PC-9 (cell line): ENCODE data around the gene ISG15. TPM values are rescaled to one million over a fixed set of nuclear protein-coding genes. Genes with fewer than 3 reads are reported as not detected.

ENCODE experiments used
- BruUV-seq: library from RNA; stranded (reverse); fragments of 400-500 nt; replicated peaks from 2 replicates; lab custom pipeline; 2021; lab: Mats Ljungman, UMichigan
- CTCF ChIA-PET: fragments of 300-600 bp; sonication (Branson Sonifier 250); formaldehyde crosslinking; loops from one replicate; lab custom pipeline; 2022; ENCODE audit warnings: antibody characterized with exemption; lab: Charles Lee
- POLR2A ChIA-PET: fragments of 300-600 bp; sonication (Branson Sonifier 250); formaldehyde crosslinking; loops from one replicate; lab custom pipeline; 2022; ENCODE audit warnings: antibody characterized with exemption; ENCODE audit not compliant: unreplicated experiment; lab: Charles Lee
- DNase-seq, 2 experiments: peaks; one replicate each; pipeline versions ENCODE4 v3.0.0 to v3.0.0-alpha.2; 2015 to 2022; ENCODE audit warnings: mixed read lengths in 1 of 2
- H2AFZ ChIP-seq: fragments of 200-600 bp; sonication (generic); 2 replicates; pipeline ENCODE4 v1.8.1; 2017; ENCODE audit warnings: antibody characterized with exemption
- H3F3A ChIP-seq: fragments of 200-600 bp; sonication (generic); 2 replicates; pipeline ENCODE4 v1.8.1; 2017; ENCODE audit warnings: antibody characterized with exemption, mild to moderate bottlenecking, low read depth; ENCODE audit not compliant: insufficient read depth
- H3K27ac ChIP-seq: fragments of 200-600 bp; sonication (generic); 2 replicates; pipeline ENCODE4 v1.6.1; 2016; ENCODE audit warnings: mixed run types
- H3K27me3 ChIP-seq: fragments of 200-600 bp; sonication (generic); 2 replicates; pipeline ENCODE4 v1.6.1; 2016; ENCODE audit warnings: low read depth, mixed run types; ENCODE audit not compliant: insufficient read depth
- H3K36me3 ChIP-seq: fragments of 200-600 bp; sonication (generic); 2 replicates; pipeline ENCODE4 v1.6.1; 2016; ENCODE audit warnings: low read depth, mixed run types
- H3K4me1 ChIP-seq: fragments of 200-600 bp; sonication (generic); replicated peaks from 2 replicates; pipeline ENCODE4 v1.6.1; 2016; ENCODE audit warnings: mixed run types; ENCODE audit not compliant: insufficient read depth
- H3K4me2 ChIP-seq: fragments of 200-600 bp; sonication (generic); 2 replicates; pipeline ENCODE4 v1.6.1; 2017; ENCODE audit warnings: mixed run types
- H3K4me3 ChIP-seq: fragments of 200-600 bp; sonication (generic); 2 replicates; pipeline ENCODE4 v1.6.1; 2016; ENCODE audit warnings: mixed run types
- H3K79me2 ChIP-seq: fragments of 200-600 bp; sonication (generic); 2 replicates; pipeline ENCODE4 v1.6.1; 2017; ENCODE audit warnings: low read depth, mixed run types
- H3K9me2 ChIP-seq: fragments of 200-600 bp; sonication (generic); 2 replicates; pipeline ENCODE4 v1.8.1; 2017; ENCODE audit warnings: mild to moderate bottlenecking; ENCODE audit not compliant: insufficient read depth
- H3K9me3 ChIP-seq: fragments of 200-600 bp; sonication (generic); 2 replicates; pipeline ENCODE4 v1.8.1; 2016; ENCODE audit warnings: low read depth; ENCODE audit not compliant: insufficient read depth
- H4K20me1 ChIP-seq: fragments of 200-600 bp; sonication (generic); 2 replicates; pipeline ENCODE4 v1.8.1; 2017; ENCODE audit not compliant: insufficient read depth
- EZH2 ChIP-seq: fragments of 200-600 bp; sonication (generic); IDR thresholded peaks from 2 replicates; pipeline ENCODE4 v1.8.0; 2017; ENCODE audit warnings: antibody characterized with exemption, low read depth
- intact Hi-C: fragments of 100-400 bp; cut with micrococcal nuclease; formaldehyde crosslinking; loops from one replicate; pipeline ENCODE4 v1.10.0; 2022; ENCODE audit not compliant: unreplicated experiment
- total RNA-seq: library from RNA; stranded (reverse); gene quantifications from 2 replicates; pipeline ENCODE4 v1.2.3, GENCODE V29; 2021
- TF ChIP-seq, protein P1 (sequence below): fragments of 200-600 bp; sonication (generic); conservative IDR thresholded peaks from 2 replicates; pipeline ENCODE4 v1.6.1; 2017; ENCODE audit warnings: mixed run types, antibody characterized with exemption, mild to moderate bottlenecking, moderate library complexity

The ISG15 gene
- total RNA-seq, 1 experiment from 2014 or later, result 20.9 TPM

DNA sequence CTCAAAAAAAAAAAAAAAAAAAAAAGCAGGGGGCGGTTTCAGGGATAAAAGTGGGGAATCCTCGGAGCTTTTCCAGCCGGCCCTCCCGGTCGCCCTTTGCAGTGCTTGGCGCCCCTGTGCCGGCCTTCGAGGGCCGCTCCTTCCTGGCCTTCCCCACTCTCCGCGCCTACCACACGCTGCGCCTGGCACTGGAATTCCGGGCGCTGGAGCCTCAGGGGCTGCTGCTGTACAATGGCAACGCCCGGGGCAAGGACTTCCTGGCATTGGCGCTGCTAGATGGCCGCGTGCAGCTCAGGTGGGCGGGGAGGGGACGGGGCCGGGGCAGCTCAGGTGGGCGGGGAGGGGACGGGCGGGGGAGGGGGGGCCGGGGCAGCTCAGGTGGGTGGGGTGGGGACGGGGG is 35.5 kb downstream of the ISG15 start:
- H3K79me2 ChIP-seq, result no peaks in the 10 kb centered on the region
- H3K9me3 ChIP-seq, result no peaks in the 10 kb centered on the region
- H3K27me3 ChIP-seq, result no peaks in the 10 kb centered on the region
- no peaks in the 10 kb centered on the region for H3K36me3 ChIP-seq
- intact Hi-C loops, result no loop called here
- CTCF ChIA-PET, result interaction anchor here (0.6 kb wide), 1 partner anchor 46 kb away, joined by 12 read pairs; no protein-coding TSS in a partner anchor
- POLR2A ChIA-PET, result no interaction called here
- peaks cover 10% of the 10 kb centered on the region; the same call in 1 of the 2 replicates for H3F3A ChIP-seq
- no peak overlapping the region for H2AFZ ChIP-seq
- H3K4me1 ChIP-seq, result no peaks in the 10 kb centered on the region
- TF ChIP-seq, protein P1, sequence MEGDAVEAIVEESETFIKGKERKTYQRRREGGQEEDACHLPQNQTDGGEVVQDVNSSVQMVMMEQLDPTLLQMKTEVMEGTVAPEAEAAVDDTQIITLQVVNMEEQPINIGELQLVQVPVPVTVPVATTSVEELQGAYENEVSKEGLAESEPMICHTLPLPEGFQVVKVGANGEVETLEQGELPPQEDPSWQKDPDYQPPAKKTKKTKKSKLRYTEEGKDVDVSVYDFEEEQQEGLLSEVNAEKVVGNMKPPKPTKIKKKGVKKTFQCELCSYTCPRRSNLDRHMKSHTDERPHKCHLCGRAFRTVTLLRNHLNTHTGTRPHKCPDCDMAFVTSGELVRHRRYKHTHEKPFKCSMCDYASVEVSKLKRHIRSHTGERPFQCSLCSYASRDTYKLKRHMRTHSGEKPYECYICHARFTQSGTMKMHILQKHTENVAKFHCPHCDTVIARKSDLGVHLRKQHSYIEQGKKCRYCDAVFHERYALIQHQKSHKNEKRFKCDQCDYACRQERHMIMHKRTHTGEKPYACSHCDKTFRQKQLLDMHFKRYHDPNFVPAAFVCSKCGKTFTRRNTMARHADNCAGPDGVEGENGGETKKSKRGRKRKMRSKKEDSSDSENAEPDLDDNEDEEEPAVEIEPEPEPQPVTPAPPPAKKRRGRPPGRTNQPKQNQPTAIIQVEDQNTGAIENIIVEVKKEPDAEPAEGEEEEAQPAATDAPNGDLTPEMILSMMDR, result no peak
- TF ChIP-seq EZH2, result no peak
- H4K20me1 ChIP-seq, result peaks cover 6% of the 10 kb centered on the region; the same call in 1 of the 2 replicates
- H3K9me2 ChIP-seq, result no peaks in the 10 kb centered on the region
- H3K4me3 ChIP-seq, result no peak overlapping the region
- no TSS peak for BruUV-seq
- H3K4me2 ChIP-seq, result no peak overlapping the region
- DNase-seq, result no peak
- H3K27ac ChIP-seq, result no peak overlapping the region

DNA sequence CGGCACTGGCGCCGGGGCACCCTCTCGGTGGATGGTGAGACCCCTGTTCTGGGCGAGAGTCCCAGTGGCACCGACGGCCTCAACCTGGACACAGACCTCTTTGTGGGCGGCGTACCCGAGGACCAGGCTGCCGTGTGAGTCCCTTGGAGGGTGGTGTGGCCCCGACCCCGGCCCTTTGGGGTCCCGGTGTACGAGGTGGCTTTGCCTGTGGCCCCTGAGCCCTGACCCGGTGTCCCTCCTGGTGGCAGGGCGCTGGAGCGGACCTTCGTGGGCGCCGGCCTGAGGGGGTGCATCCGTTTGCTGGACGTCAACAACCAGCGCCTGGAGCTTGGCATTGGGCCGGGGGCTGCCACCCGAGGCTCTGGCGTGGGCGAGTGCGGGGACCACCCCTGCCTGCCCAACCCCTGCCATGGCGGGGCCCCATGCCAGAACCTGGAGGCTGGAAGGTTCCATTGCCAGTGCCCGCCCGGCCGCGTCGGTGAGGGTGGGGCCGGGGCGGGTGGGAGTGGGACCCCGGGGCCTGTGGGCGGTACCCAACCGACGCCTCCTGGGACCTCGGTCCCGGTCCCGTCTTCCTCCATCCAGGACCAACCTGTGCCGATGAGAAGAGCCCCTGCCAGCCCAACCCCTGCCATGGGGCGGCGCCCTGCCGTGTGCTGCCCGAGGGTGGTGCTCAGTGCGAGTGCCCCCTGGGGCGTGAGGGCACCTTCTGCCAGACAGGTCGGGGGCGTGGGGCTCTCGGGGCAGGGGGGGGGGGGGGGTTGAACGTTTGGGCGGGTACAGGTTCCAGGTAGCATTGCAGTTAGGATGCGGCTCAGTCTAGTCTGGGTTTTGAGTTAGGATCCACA is 36.2 kb downstream of the ISG15 start:
- BruUV-seq, result no TSS peak
- H3K27ac ChIP-seq, result no peak overlapping the region
- no peaks in the 10 kb centered on the region for H3K27me3 ChIP-seq
- H3K4me3 ChIP-seq, result no peak overlapping the region
- H3F3A ChIP-seq, result peaks cover 11% of the 10 kb centered on the region; the same call in 1 of the 2 replicates
- no peaks in the 10 kb centered on the region for H3K36me3 ChIP-seq
- ChIA-PET POLR2A (no interaction called here), CTCF (no interaction called here)
- H3K9me3 ChIP-seq, result no peaks in the 10 kb centered on the region
- no peak overlapping the region for H3K4me2 ChIP-seq
- no peaks in the 10 kb centered on the region for H3K79me2 ChIP-seq
- no peaks in the 10 kb centered on the region for H3K9me2 ChIP-seq
- intact Hi-C loops, result no loop called here
- H3K4me1 ChIP-seq, result no peaks in the 10 kb centered on the region
- H2AFZ ChIP-seq, result no peak overlapping the region
- no peak for DNase-seq
- peaks cover 5% of the 10 kb centered on the region; the same call in 1 of the 2 replicates for H4K20me1 ChIP-seq
- no peak for TF ChIP-seq EZH2
- TF ChIP-seq, protein P1, result no peak

DNA sequence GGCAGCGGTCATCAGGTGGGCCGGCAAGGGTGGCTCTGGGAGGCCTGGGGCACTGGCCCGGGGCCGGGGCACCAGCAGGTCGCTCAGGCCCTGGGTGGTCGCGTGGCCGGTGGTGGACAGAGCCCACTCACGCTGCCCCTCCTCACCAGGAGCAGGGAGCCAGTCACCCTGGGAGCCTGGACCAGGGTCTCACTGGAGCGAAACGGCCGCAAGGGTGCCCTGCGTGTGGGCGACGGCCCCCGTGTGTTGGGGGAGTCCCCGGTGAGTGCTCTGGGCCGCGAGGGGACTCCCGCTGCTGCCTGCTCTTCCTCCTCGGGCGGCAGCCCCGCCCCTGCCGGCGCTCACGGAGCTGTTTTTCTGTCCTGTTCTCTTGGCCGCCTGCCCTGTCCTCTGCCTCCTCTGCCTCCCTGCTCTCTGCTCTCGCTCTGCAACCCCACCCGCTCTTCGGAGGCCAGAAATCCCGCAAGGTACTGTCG is 37.3 kb downstream of the ISG15 start:
- H4K20me1 ChIP-seq, result no peaks in the 10 kb centered on the region
- H3K27ac ChIP-seq, result no peak overlapping the region
- no peaks in the 10 kb centered on the region for H3K9me3 ChIP-seq
- no peaks in the 10 kb centered on the region for H3K9me2 ChIP-seq
- BruUV-seq, result no TSS peak
- TF ChIP-seq, protein P1, result no peak
- TF ChIP-seq EZH2, result no peak
- intact Hi-C loops, result no loop called here
- no peak overlapping the region for H3K4me3 ChIP-seq
- no peak overlapping the region for H3K4me2 ChIP-seq
- POLR2A ChIA-PET, result no interaction called here
- H3K4me1 ChIP-seq, result no peaks in the 10 kb centered on the region
- no peak overlapping the region for H2AFZ ChIP-seq
- no peaks in the 10 kb centered on the region for H3K27me3 ChIP-seq
- H3F3A ChIP-seq, result peaks cover 11% of the 10 kb centered on the region; the same call in 1 of the 2 replicates
- CTCF ChIA-PET, result no interaction called here
- H3K36me3 ChIP-seq, result no peaks in the 10 kb centered on the region
- no peaks in the 10 kb centered on the region for H3K79me2 ChIP-seq
- no peak for DNase-seq
